MCF 10A (cell line): ENCODE measurements around the gene EXOG. TPM values are rescaled to one million over a fixed set of nuclear protein-coding genes. Genes with fewer than 3 reads are reported as not detected.

Experiments used
- BruUV-seq: library from RNA; stranded (reverse); fragments of 400-500 nt; replicated peaks from 2 replicates; lab custom pipeline; 2021; lab: Mats Ljungman, UMichigan
- CTCF ChIA-PET: fragments of 300-600 bp; sonication (Branson Sonifier 250); formaldehyde crosslinking; extraction: SDS; loops from one replicate; lab custom pipeline; 2021; ENCODE audit warnings: antibody characterized with exemption, inconsistent platforms; lab: Yijun Ruan, JAX
- POLR2A ChIA-PET: fragments of 300-600, 350-650 bp; sonication (Branson Sonifier 250); formaldehyde crosslinking; extraction: SDS; loops from one replicate; lab custom pipeline; 2020; ENCODE audit warnings: antibody characterized with exemption, inconsistent platforms; lab: Yijun Ruan, JAX
- DNase-seq: peaks from one replicate; pipeline ENCODE4 v3.0.0-alpha.2; 2018; ENCODE audit not compliant: unreplicated experiment
- H3K27ac Mint-ChIP-seq: one replicate; pipeline ENCODE4 v1.8.0; 2022; ENCODE audit warnings: mild to moderate bottlenecking, low read depth, mixed read lengths; ENCODE audit not compliant: unreplicated experiment
- H3K27me3 Mint-ChIP-seq: one replicate; pipeline ENCODE4 v1.8.0; 2022; ENCODE audit warnings: mixed read lengths; ENCODE audit not compliant: insufficient read depth, unreplicated experiment
- H3K36me3 Mint-ChIP-seq: one replicate; pipeline ENCODE4 v1.8.0; 2022; ENCODE audit warnings: mild to moderate bottlenecking, moderate library complexity, mixed read lengths; ENCODE audit not compliant: insufficient read depth, unreplicated experiment
- H3K4me1 Mint-ChIP-seq: one replicate; pipeline ENCODE4 v1.8.0; 2022; ENCODE audit warnings: mixed read lengths; ENCODE audit not compliant: insufficient read depth, unreplicated experiment
- H3K4me3 Mint-ChIP-seq: one replicate; pipeline ENCODE4 v1.8.0; 2022; ENCODE audit warnings: mild to moderate bottlenecking, moderate library complexity, mixed read lengths; ENCODE audit not compliant: unreplicated experiment
- H3K9me3 Mint-ChIP-seq: one replicate; pipeline ENCODE4 v1.8.0; 2022; ENCODE audit warnings: mixed read lengths; ENCODE audit not compliant: unreplicated experiment
- CTCF ChIP-seq: fragments of 200-600 bp; IDR thresholded peaks from one replicate; pipeline ENCODE4 v1.8.0; 2022; ENCODE audit warnings: antibody characterized with exemption, mild to moderate bottlenecking; ENCODE audit not compliant: unreplicated experiment
- intact Hi-C: fragments of 100-400 bp; cut with micrococcal nuclease; formaldehyde crosslinking; loops from 2 replicates; pipeline ENCODE4 v1.14.1; 2022
- total RNA-seq: library from RNA; stranded (reverse); gene quantifications from 2 replicates; pipeline ENCODE4 v1.2.3, GENCODE V29; 2022

Gene EXOG
- total RNA-seq, 1 experiment from 2014 or later: 17.5 TPM

GRCh38 chr3:38458796-38459498 is 37.2 kb upstream of the EXOG start:
- peaks cover 14% of the 10 kb centered on the region for H3K4me1 Mint-ChIP-seq
- POLR2A ChIA-PET: interaction anchor here (1.0 kb wide), 1 partner anchor 212 kb away, joined by 3 read pairs; no protein-coding TSS in a partner anchor

GRCh38 chr3:38459499-38460048 is 36.6 kb upstream of the EXOG start:
- Mint-ChIP-seq H3K4me3 (no peak overlapping the region), H3K36me3 (no peaks in the 10 kb centered on the region), H3K9me3 (no peaks in the 10 kb centered on the region), H3K27me3 (no peaks in the 10 kb centered on the region), H3K4me1 (peaks cover 14% of the 10 kb centered on the region), H3K27ac (peak overlapping the region; percentile 19)
- intact Hi-C loops: no loop called here
- POLR2A ChIA-PET: no interaction called here
- no TSS peak for BruUV-seq
- CTCF ChIA-PET: no interaction called here
- no peak for TF ChIP-seq CTCF
- DNase-seq: no peak

More at GRCh38 chr3:38458796-38459498, 37.2 kb upstream of the EXOG start:
- CTCF ChIA-PET: interaction anchor here (0.9 kb wide), 1 partner anchor 17 kb away, joined by 3 read pairs; no protein-coding TSS in a partner anchor
- intact Hi-C loops: no loop called here
- no peaks in the 10 kb centered on the region for H3K36me3 Mint-ChIP-seq
- H3K27ac Mint-ChIP-seq: peak overlapping the region; percentile 19
- TF ChIP-seq CTCF: no peak
- H3K27me3 Mint-ChIP-seq: no peaks in the 10 kb centered on the region
- DNase-seq: peak; percentile 85
- no TSS peak for BruUV-seq
- no peak overlapping the region for H3K4me3 Mint-ChIP-seq
- no peaks in the 10 kb centered on the region for H3K9me3 Mint-ChIP-seq

DNA sequence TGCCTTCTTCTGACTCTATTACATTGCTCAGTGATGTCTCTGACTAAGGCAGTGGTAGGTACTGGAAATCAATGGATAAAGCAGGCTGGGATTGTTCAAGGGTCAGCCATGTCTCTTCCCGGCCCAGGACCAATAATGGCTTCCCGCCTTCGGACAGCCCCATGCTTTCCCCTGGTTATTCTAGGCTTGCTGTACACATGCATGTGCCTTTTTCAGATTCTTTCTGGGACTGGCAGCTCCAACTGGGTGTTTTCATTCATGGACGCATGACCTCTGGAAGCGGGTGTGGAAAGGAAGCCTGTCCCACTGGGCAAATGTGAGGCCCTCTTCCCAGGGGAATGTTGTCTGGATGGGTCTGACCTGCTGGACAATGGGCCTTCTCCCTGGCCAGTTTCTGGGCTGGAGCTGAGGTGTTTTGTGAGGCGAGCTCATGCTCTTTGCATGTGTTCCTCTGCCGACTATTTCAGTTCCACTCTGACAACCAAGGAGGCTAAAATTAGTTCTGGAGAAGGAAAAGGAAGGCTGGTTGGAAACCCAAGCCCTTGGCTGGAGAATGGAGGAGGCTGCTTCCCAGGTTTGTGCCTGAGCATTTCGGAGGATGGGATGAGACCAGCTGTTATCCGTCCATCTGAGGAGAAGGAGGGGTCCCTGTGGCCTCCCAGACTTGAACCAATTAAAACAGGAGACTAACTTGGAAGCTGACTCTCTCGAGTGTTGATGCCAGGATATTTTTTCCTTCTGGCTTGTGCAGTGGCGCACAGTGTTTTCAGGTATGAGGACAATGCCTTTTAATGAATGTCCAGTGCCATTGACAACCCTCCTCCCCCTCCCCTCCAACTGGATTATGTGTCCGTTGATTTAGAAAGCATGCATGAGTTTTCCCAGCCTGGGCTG is 35.5 kb upstream of the EXOG start:
- H3K27me3 Mint-ChIP-seq: no peaks in the 10 kb centered on the region
- no peaks in the 10 kb centered on the region for H3K36me3 Mint-ChIP-seq
- no TSS peak for BruUV-seq
- peaks cover 5% of the 10 kb centered on the region for H3K9me3 Mint-ChIP-seq
- no peak for DNase-seq
- no peak overlapping the region for H3K27ac Mint-ChIP-seq
- no peak overlapping the region for H3K4me3 Mint-ChIP-seq
- POLR2A ChIA-PET: interaction anchor here (1.2 kb wide), 1 partner anchor 56 kb away, joined by 3 read pairs; no protein-coding TSS in a partner anchor
- TF ChIP-seq CTCF: no peak
- intact Hi-C loops: no loop called here
- H3K4me1 Mint-ChIP-seq: peaks cover 14% of the 10 kb centered on the region
- CTCF ChIA-PET: interaction anchor here (0.6 kb wide), 2 partner anchors 200 to 211 kb away, joined by 3 read pairs; no protein-coding TSS in a partner anchor
